HepG2 (cell line): ENCODE measurements around the gene SLC8A2. TPM values are rescaled to one million over a fixed set of nuclear protein-coding genes. Genes with fewer than 3 reads are reported as not detected.

Source experiments
- ATAC-seq: fragments of 200-7000 bp; cut with Tn5 transposase; 3 replicates; pipeline ENCODE4 v1.9.1; 2020; ENCODE audit warnings: mild to moderate bottlenecking, moderate library complexity
- BruUV-seq: library from RNA; stranded (reverse); fragments of 400-500 nt; replicated peaks from 2 replicates; lab custom pipeline; 2021; lab: Mats Ljungman, UMichigan
- CTCF ChIA-PET: fragments of 300-600 bp; formaldehyde crosslinking; extraction: SDS; loops from one replicate; lab custom pipeline; 2021; ENCODE audit warnings: low total read pairs, inconsistent platforms, low intra/inter-chr PET ratio; lab: Yijun Ruan, JAX
- POLR2A ChIA-PET: fragments of 350-600 bp; sonication (Branson Sonifier 250); formaldehyde crosslinking; loops from one replicate; lab custom pipeline; 2020; ENCODE audit warnings: antibody characterized with exemption, inconsistent platforms; lab: Yijun Ruan, JAX
- DNase-seq: peaks from one replicate; pipeline ENCODE4 v3.0.0-alpha.2; 2015; ENCODE audit warnings: low spot score
- FAIRE-seq: peaks from 3 replicates; lab custom pipeline; 2011; peaks lifted over from hg19 to GRCh38; lab: Jason Lieb, UNC
- H2AFZ ChIP-seq: one replicate; pipeline ENCODE4 v1.6.1; 2011; ENCODE audit warnings: low read length, inconsistent platforms
- H3K27ac ChIP-seq: fragments of 300-600 bp; 3 replicates; pipeline ENCODE4 v1.8.0; 2011; ENCODE audit warnings: mixed run types, mild to moderate bottlenecking, mixed read lengths, low read length, inconsistent platforms; ENCODE audit not compliant: insufficient read depth; ENCODE audit errors: extremely low read length
- H3K27me3 ChIP-seq, 2 experiments: fragments of 200-600 bp in 1 of 2; 2 replicates in 1 of 2; 3 replicates in 1 of 2; pipeline versions ENCODE4 v1.6.0 to v1.8.0; 2011; ENCODE audit warnings: low read length in 2 of 2, mild to moderate bottlenecking in 2 of 2, moderate library complexity in 2 of 2, inconsistent platforms in 1 of 2; ENCODE audit not compliant: insufficient read depth in 2 of 2, control insufficient read depth in 1 of 2
- H3K36me3 ChIP-seq, 2 experiments: fragments of 200-600 bp in 1 of 2; replicated peaks in 1 of 2; 2 replicates in 1 of 2; 3 replicates in 1 of 2; pipeline versions ENCODE4 v1.5.1 to v1.8.0; 2011; ENCODE audit warnings: low read length in 2 of 2, inconsistent platforms in 1 of 2; ENCODE audit not compliant: insufficient read depth in 2 of 2, control insufficient read depth in 1 of 2
- H3K4me1 ChIP-seq: 2 replicates; pipeline ENCODE4 v1.5.1; 2012; ENCODE audit warnings: low read length, inconsistent platforms; ENCODE audit not compliant: insufficient read depth
- H3K4me2 ChIP-seq: 2 replicates; pipeline ENCODE4 v1.6.0; 2011; ENCODE audit warnings: low read depth, low read length, inconsistent platforms
- H3K4me3 ChIP-seq, 3 experiments: fragments of 200-600 bp in 1 of 3; sonication (generic), shearing (Covaris generic) in 1 of 3; replicated peaks in 1 of 3; 2 replicates each; pipeline ENCODE4 v1.5.1; 2011 to 2016; ENCODE audit warnings: low read length in 3 of 3, inconsistent platforms in 2 of 3, low read depth in 2 of 3, mild to moderate bottlenecking in 2 of 3, control low read depth in 1 of 3, mixed read lengths in 1 of 3; ENCODE audit not compliant: insufficient read depth in 1 of 3
- H3K79me2 ChIP-seq: one replicate; pipeline ENCODE4 v1.6.1; 2011; ENCODE audit warnings: low read length, inconsistent platforms; ENCODE audit not compliant: insufficient read depth
- H3K9ac ChIP-seq: 2 replicates; pipeline ENCODE4 v1.6.0; 2011; ENCODE audit warnings: mild to moderate bottlenecking, low read depth, low read length, inconsistent platforms; ENCODE audit not compliant: insufficient read depth
- H3K9me3 ChIP-seq: 2 replicates; pipeline ENCODE4 v1.5.1; 2012; ENCODE audit warnings: mild to moderate bottlenecking, low read length
- H4K20me1 ChIP-seq: 2 replicates; pipeline ENCODE4 v1.6.0; 2011; ENCODE audit warnings: inconsistent platforms, mild to moderate bottlenecking, low read length, moderate library complexity; ENCODE audit not compliant: insufficient read depth
- ARNTL ChIP-seq: sonication (generic); formaldehyde crosslinking; IDR thresholded peaks from 2 replicates; pipeline ENCODE4 v1.4.0; 2020; ENCODE audit warnings: mild to moderate bottlenecking, missing genetic modification reagents
- CAMTA2 ChIP-seq: sonication (generic); formaldehyde crosslinking; IDR thresholded peaks from 2 replicates; pipeline ENCODE4 v1.4.0; 2020; ENCODE audit warnings: mild to moderate bottlenecking, missing genetic modification reagents, borderline replicate concordance
- EEA1 ChIP-seq: sonication (generic); formaldehyde crosslinking; IDR thresholded peaks from 2 replicates; pipeline ENCODE4 v1.5.1; 2020; ENCODE audit warnings: mild to moderate bottlenecking, missing genetic modification reagents, borderline replicate concordance
- FOSL2 ChIP-seq: sonication (generic); formaldehyde crosslinking; IDR thresholded peaks from 2 replicates; pipeline ENCODE4 v1.4.0; 2020; ENCODE audit warnings: missing genetic modification reagents
- MAF1 ChIP-seq: sonication (generic); formaldehyde crosslinking; IDR thresholded peaks from 2 replicates; pipeline ENCODE4 v1.5.0; 2020; ENCODE audit warnings: missing genetic modification reagents, borderline replicate concordance
- MLLT10 ChIP-seq: sonication (generic); formaldehyde crosslinking; IDR thresholded peaks from 2 replicates; pipeline ENCODE4 v1.4.0; 2020; ENCODE audit warnings: missing genetic modification reagents
- NFATC3 ChIP-seq: sonication (generic); formaldehyde crosslinking; IDR thresholded peaks from 2 replicates; pipeline ENCODE4 v1.5.1; 2020; ENCODE audit warnings: mild to moderate bottlenecking, missing genetic modification reagents
- NFE2 ChIP-seq: sonication (generic); formaldehyde crosslinking; IDR thresholded peaks from 2 replicates; pipeline ENCODE4 v1.4.0; 2020; ENCODE audit warnings: missing genetic modification reagents
- NKX3-1 ChIP-seq: sonication (generic); formaldehyde crosslinking; IDR thresholded peaks from 2 replicates; pipeline ENCODE4 v1.5.0; 2020; ENCODE audit warnings: missing genetic modification reagents
- SIX1 ChIP-seq: sonication (generic); formaldehyde crosslinking; IDR thresholded peaks from 2 replicates; pipeline ENCODE4 v1.4.0; 2020; ENCODE audit warnings: missing genetic modification reagents, borderline replicate concordance
- ZIK1 ChIP-seq: sonication (generic); formaldehyde crosslinking; IDR thresholded peaks from 2 replicates; pipeline ENCODE4 v1.5.0; 2020; ENCODE audit warnings: mild to moderate bottlenecking, low read depth, missing genetic modification reagents, borderline replicate concordance
- ZNF101 ChIP-seq: sonication (generic); formaldehyde crosslinking; IDR thresholded peaks from 2 replicates; pipeline ENCODE4 v1.4.0; 2020; ENCODE audit warnings: mild to moderate bottlenecking, low read depth, missing genetic modification reagents, borderline replicate concordance
- ZNF180 ChIP-seq: sonication (generic); formaldehyde crosslinking; IDR thresholded peaks from 2 replicates; pipeline ENCODE4 v1.4.0; 2020; ENCODE audit warnings: low read depth, missing genetic modification reagents, borderline replicate concordance
- ZNF251 ChIP-seq: sonication (generic); formaldehyde crosslinking; IDR thresholded peaks from 2 replicates; pipeline ENCODE4 v1.9.0; 2021; ENCODE audit warnings: mild to moderate bottlenecking, missing genetic modification reagents
- ZNF296 ChIP-seq: sonication (generic); formaldehyde crosslinking; conservative IDR thresholded peaks from 2 replicates; pipeline ENCODE4 v1.5.0; 2020; ENCODE audit warnings: mild to moderate bottlenecking, missing genetic modification reagents
- ZNF616 ChIP-seq: sonication (generic); formaldehyde crosslinking; IDR thresholded peaks from 2 replicates; pipeline ENCODE4 v1.5.0; 2020; ENCODE audit warnings: low read depth, mild to moderate bottlenecking, missing genetic modification reagents
- ZSCAN12 ChIP-seq: sonication (generic); formaldehyde crosslinking; IDR thresholded peaks from 2 replicates; pipeline ENCODE4 v1.9.0; 2021; ENCODE audit warnings: mild to moderate bottlenecking, missing genetic modification reagents
- WGBS: methylation state at CpG from one replicate; pipeline ENCODE4 v1.1.6; 2017; ENCODE audit warnings: low lambda C conversion rate; 5-methylcytosine and 5-hydroxymethylcytosine counted together
- in situ Hi-C: cut with HindIII; loops from 2 replicates; pipeline ENCODE4 v1.10.0; 2017; ENCODE audit warnings: low pct_unique_long_range_greater_than_20kb; ENCODE audit not compliant: extremely low pct_ligation_motif_present
- intact Hi-C: fragments of 100-400 bp; cut with micrococcal nuclease; formaldehyde crosslinking; loops from one replicate; pipeline ENCODE4 v1.10.0; 2022; ENCODE audit not compliant: unreplicated experiment
- polyA plus RNA-seq, 8 experiments: library from polyadenylated mRNA; depleted of rRNA in 3 of 8; stranded (reverse) in 7 of 8; unstranded in 1 of 8; fragments of >200 nt; fragmentation: Illumina TruSeq in 4 of 8; extraction: Trizol in 4 of 8; gene quantifications; 2 replicates each; pipeline versions ENCODE4 v1.2.1 to v1.2.3, GENCODE V29; 2011 to 2016; ENCODE audit warnings: low read depth in 4 of 8, missing spikeins in 1 of 8, mixed read lengths in 1 of 8; ENCODE audit not compliant: insufficient read depth in 1 of 8
- total RNA-seq, 5 experiments: library from RNA; depleted of rRNA; stranded (reverse); fragments of >200 nt; fragmentation: Illumina TruSeq; extraction: Trizol; gene quantifications; 2 replicates each; pipeline ENCODE4 v1.2.3, GENCODE V29; 2016; ENCODE audit warnings: low read depth in 1 of 5
- TF ChIP-seq, protein P1 (sequence below): sonication (generic); formaldehyde crosslinking; IDR thresholded peaks from 2 replicates; pipeline ENCODE4 v1.4.0; 2020; ENCODE audit warnings: mild to moderate bottlenecking, missing genetic modification reagents
- TF ChIP-seq, protein P2 (sequence below), 2 experiments: fragments of 450-650 bp in 1 of 2; sonication (generic) in 1 of 2; formaldehyde crosslinking; IDR thresholded peaks; 2 replicates each; pipeline versions ENCODE4 v1.5.0 to v1.8.0; 2020 to 2022; ENCODE audit warnings: mild to moderate bottlenecking in 1 of 2, missing genetic modification reagents in 1 of 2
- TF ChIP-seq, protein P3 (sequence below): sonication (generic); formaldehyde crosslinking; IDR thresholded peaks from 2 replicates; pipeline ENCODE4 v1.4.0; 2020; ENCODE audit warnings: missing genetic modification reagents
- TF ChIP-seq, protein P4 (sequence below): sonication (generic); formaldehyde crosslinking; IDR thresholded peaks from 2 replicates; pipeline ENCODE4 v1.4.0; 2020; ENCODE audit warnings: mild to moderate bottlenecking, missing genetic modification reagents

Gene SLC8A2
- total and polyA plus RNA-seq, 2 of the 13 experiments (the other 11 are each of a cell fraction or from before 2014, with no cell fraction given): 0.02 TPM; not detected in 1

DNA sequence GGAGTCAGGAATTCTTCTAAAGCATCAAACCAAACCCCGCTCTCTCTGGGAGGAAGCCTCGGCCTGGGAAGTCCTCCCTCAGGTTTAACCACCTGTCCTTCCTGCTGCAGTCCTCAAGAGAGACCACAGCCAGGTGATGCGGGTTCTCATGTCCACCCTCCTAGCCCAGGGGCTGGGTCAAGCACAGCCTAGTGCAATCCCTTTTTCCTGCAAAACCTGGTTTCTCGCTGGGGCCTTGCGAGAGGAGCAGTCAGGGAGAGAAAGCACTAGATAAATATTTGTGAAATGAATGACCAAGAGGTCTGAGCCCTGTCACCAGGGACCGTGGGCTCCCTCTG lies 2.4 kb downstream of the SLC8A2 start (continued):
- TF ChIP-seq CAMTA2 (CRISPR knock-in tag): no peak
- TF ChIP-seq, protein P1, sequence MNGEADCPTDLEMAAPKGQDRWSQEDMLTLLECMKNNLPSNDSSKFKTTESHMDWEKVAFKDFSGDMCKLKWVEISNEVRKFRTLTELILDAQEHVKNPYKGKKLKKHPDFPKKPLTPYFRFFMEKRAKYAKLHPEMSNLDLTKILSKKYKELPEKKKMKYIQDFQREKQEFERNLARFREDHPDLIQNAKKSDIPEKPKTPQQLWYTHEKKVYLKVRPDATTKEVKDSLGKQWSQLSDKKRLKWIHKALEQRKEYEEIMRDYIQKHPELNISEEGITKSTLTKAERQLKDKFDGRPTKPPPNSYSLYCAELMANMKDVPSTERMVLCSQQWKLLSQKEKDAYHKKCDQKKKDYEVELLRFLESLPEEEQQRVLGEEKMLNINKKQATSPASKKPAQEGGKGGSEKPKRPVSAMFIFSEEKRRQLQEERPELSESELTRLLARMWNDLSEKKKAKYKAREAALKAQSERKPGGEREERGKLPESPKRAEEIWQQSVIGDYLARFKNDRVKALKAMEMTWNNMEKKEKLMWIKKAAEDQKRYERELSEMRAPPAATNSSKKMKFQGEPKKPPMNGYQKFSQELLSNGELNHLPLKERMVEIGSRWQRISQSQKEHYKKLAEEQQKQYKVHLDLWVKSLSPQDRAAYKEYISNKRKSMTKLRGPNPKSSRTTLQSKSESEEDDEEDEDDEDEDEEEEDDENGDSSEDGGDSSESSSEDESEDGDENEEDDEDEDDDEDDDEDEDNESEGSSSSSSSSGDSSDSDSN (CRISPR knock-in tag): no peak
- TF ChIP-seq MLLT10 (CRISPR knock-in tag): no peak

DNA sequence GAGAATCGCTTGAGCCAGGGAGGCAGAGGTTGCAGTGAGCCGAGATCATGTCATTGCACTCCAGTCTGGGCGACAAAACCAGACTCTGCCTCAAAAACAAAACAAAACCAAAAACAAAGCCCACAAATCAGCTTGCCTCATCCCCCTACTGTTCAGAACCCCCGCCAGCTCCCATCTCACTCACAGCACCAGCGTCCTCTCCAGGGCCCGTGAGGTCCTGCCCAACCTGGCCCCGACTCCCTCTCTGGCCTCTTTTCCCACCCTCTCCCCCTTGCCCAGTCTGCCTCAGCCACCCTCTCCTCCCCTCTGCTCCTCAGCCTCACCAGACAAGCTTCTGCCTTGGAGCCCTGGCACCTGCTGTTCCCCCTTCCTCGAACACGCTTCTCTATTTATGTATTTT lies 3.8 kb downstream of the SLC8A2 start:
- DNase-seq (no peak), FAIRE-seq (no peak), ATAC-seq (no peak)
- H3K9me3 ChIP-seq: no peaks in the 10 kb centered on the region
- H3K9ac ChIP-seq: no peak overlapping the region
- H3K4me3 ChIP-seq: no peak overlapping the region
- POLR2A ChIA-PET: no interaction called here
- 6% methylated on average over 9 of the region's 9 CpGs for WGBS
- CTCF ChIA-PET: no interaction called here
- no TSS peak for BruUV-seq
- intact Hi-C loops: no loop called here
- no peaks in the 10 kb centered on the region for H4K20me1 ChIP-seq
- H3K4me2 ChIP-seq: no peak overlapping the region
- peaks cover 6% of the 10 kb centered on the region; the same call in 1 of the 2 replicates for H3K4me1 ChIP-seq
- H3K79me2 ChIP-seq: no peaks in the 10 kb centered on the region
- peaks cover 3 to 60% of the 10 kb centered on the region in 2 experiments; a peak in 4 of 5 replicates for H3K27me3 ChIP-seq
- TF ChIP-seq ZNF296: no peak
- TF ChIP-seq NKX3-1 (CRISPR knock-in tag): no peak
- no peak for TF ChIP-seq EEA1 (CRISPR knock-in tag)
- no peak for TF ChIP-seq ZNF101 (CRISPR knock-in tag)
- no peak for TF ChIP-seq SIX1 (CRISPR knock-in tag)
- TF ChIP-seq, protein P2, sequence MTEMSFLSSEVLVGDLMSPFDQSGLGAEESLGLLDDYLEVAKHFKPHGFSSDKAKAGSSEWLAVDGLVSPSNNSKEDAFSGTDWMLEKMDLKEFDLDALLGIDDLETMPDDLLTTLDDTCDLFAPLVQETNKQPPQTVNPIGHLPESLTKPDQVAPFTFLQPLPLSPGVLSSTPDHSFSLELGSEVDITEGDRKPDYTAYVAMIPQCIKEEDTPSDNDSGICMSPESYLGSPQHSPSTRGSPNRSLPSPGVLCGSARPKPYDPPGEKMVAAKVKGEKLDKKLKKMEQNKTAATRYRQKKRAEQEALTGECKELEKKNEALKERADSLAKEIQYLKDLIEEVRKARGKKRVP (CRISPR knock-in tag; IDR thresholded peaks at IDR 0.05): no peak
- TF ChIP-seq, protein P3, sequence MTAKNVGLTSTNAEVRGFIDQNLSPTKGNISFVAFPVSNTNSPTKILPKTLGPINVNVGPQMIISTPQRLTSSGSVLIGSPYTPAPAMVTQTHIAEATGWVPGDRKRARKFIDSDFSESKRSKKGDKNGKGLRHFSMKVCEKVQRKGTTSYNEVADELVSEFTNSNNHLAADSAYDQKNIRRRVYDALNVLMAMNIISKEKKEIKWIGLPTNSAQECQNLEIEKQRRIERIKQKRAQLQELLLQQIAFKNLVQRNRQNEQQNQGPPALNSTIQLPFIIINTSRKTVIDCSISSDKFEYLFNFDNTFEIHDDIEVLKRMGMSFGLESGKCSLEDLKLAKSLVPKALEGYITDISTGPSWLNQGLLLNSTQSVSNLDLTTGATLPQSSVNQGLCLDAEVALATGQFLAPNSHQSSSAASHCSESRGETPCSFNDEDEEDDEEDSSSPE: no peak
- no peak for TF ChIP-seq ARNTL
- no peak for TF ChIP-seq MAF1 (CRISPR knock-in tag)
- TF ChIP-seq ZNF251 (CRISPR knock-in tag): no peak
- no peak for TF ChIP-seq NFATC3 (CRISPR knock-in tag)
- TF ChIP-seq NFE2: no peak
- TF ChIP-seq ZNF180 (CRISPR knock-in tag): no peak
- no peak for TF ChIP-seq ZIK1 (CRISPR knock-in tag)
- TF ChIP-seq, protein P4, sequence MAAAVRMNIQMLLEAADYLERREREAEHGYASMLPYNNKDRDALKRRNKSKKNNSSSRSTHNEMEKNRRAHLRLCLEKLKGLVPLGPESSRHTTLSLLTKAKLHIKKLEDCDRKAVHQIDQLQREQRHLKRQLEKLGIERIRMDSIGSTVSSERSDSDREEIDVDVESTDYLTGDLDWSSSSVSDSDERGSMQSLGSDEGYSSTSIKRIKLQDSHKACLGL (CRISPR knock-in tag): no peak
- TF ChIP-seq ZNF616 (CRISPR knock-in tag): no peak
- no peak for TF ChIP-seq FOSL2 (CRISPR knock-in tag)
- no peak for TF ChIP-seq ZSCAN12 (CRISPR knock-in tag)
- no peaks in the 10 kb centered on the region for H3K36me3 ChIP-seq
- H3K27ac ChIP-seq: no peak overlapping the region
- in situ Hi-C loops: no loop called here
- no peak overlapping the region for H2AFZ ChIP-seq
